HepG2 (cell line): ENCODE measurements around the gene CCDC82. TPM values are rescaled to one million over a fixed set of nuclear protein-coding genes. Genes with fewer than 3 reads are reported as not detected.

Experiments
- ATAC-seq: fragments of 200-7000 bp; cut with Tn5 transposase; 3 replicates; pipeline ENCODE4 v1.9.1; 2020; ENCODE audit warnings: mild to moderate bottlenecking, moderate library complexity
- BruUV-seq: library from RNA; stranded (reverse); fragments of 400-500 nt; replicated peaks from 2 replicates; lab custom pipeline; 2021; lab: Mats Ljungman, UMichigan
- CTCF ChIA-PET: fragments of 300-600 bp; formaldehyde crosslinking; extraction: SDS; loops from one replicate; lab custom pipeline; 2021; ENCODE audit warnings: low total read pairs, inconsistent platforms, low intra/inter-chr PET ratio; lab: Yijun Ruan, JAX
- POLR2A ChIA-PET: fragments of 350-600 bp; sonication (Branson Sonifier 250); formaldehyde crosslinking; loops from one replicate; lab custom pipeline; 2020; ENCODE audit warnings: antibody characterized with exemption, inconsistent platforms; lab: Yijun Ruan, JAX
- DNase-seq: peaks from one replicate; pipeline ENCODE4 v3.0.0-alpha.2; 2015; ENCODE audit warnings: low spot score
- FAIRE-seq: peaks from 3 replicates; lab custom pipeline; 2011; peaks lifted over from hg19 to GRCh38; lab: Jason Lieb, UNC
- H2AFZ ChIP-seq: one replicate; pipeline ENCODE4 v1.6.1; 2011; ENCODE audit warnings: low read length, inconsistent platforms
- H3K27ac ChIP-seq: fragments of 300-600 bp; 3 replicates; pipeline ENCODE4 v1.8.0; 2011; ENCODE audit warnings: mixed run types, mild to moderate bottlenecking, mixed read lengths, low read length, inconsistent platforms; ENCODE audit not compliant: insufficient read depth; ENCODE audit errors: extremely low read length
- H3K27me3 ChIP-seq, 2 experiments: fragments of 200-600 bp in 1 of 2; 2 replicates in 1 of 2; 3 replicates in 1 of 2; pipeline versions ENCODE4 v1.6.0 to v1.8.0; 2011; ENCODE audit warnings: low read length in 2 of 2, mild to moderate bottlenecking in 2 of 2, moderate library complexity in 2 of 2, inconsistent platforms in 1 of 2; ENCODE audit not compliant: insufficient read depth in 2 of 2, control insufficient read depth in 1 of 2
- H3K36me3 ChIP-seq, 2 experiments: fragments of 200-600 bp in 1 of 2; replicated peaks in 1 of 2; 2 replicates in 1 of 2; 3 replicates in 1 of 2; pipeline versions ENCODE4 v1.5.1 to v1.8.0; 2011; ENCODE audit warnings: low read length in 2 of 2, inconsistent platforms in 1 of 2; ENCODE audit not compliant: insufficient read depth in 2 of 2, control insufficient read depth in 1 of 2
- H3K4me1 ChIP-seq: 2 replicates; pipeline ENCODE4 v1.5.1; 2012; ENCODE audit warnings: low read length, inconsistent platforms; ENCODE audit not compliant: insufficient read depth
- H3K4me2 ChIP-seq: 2 replicates; pipeline ENCODE4 v1.6.0; 2011; ENCODE audit warnings: low read depth, low read length, inconsistent platforms
- H3K4me3 ChIP-seq, 3 experiments: fragments of 200-600 bp in 1 of 3; sonication (generic), shearing (Covaris generic) in 1 of 3; replicated peaks in 1 of 3; 2 replicates each; pipeline ENCODE4 v1.5.1; 2011 to 2016; ENCODE audit warnings: low read length in 3 of 3, inconsistent platforms in 2 of 3, low read depth in 2 of 3, mild to moderate bottlenecking in 2 of 3, control low read depth in 1 of 3, mixed read lengths in 1 of 3; ENCODE audit not compliant: insufficient read depth in 1 of 3
- H3K79me2 ChIP-seq: one replicate; pipeline ENCODE4 v1.6.1; 2011; ENCODE audit warnings: low read length, inconsistent platforms; ENCODE audit not compliant: insufficient read depth
- H3K9ac ChIP-seq: 2 replicates; pipeline ENCODE4 v1.6.0; 2011; ENCODE audit warnings: mild to moderate bottlenecking, low read depth, low read length, inconsistent platforms; ENCODE audit not compliant: insufficient read depth
- H3K9me3 ChIP-seq: 2 replicates; pipeline ENCODE4 v1.5.1; 2012; ENCODE audit warnings: mild to moderate bottlenecking, low read length
- H4K20me1 ChIP-seq: 2 replicates; pipeline ENCODE4 v1.6.0; 2011; ENCODE audit warnings: inconsistent platforms, mild to moderate bottlenecking, low read length, moderate library complexity; ENCODE audit not compliant: insufficient read depth
- ADNP ChIP-seq: sonication (generic); formaldehyde crosslinking; IDR thresholded peaks from 2 replicates; pipeline ENCODE4 v1.4.0; 2020; ENCODE audit warnings: missing genetic modification reagents
- ARID2 ChIP-seq: sonication (generic); formaldehyde crosslinking; IDR thresholded peaks from 2 replicates; pipeline ENCODE4 v1.8.1; 2022; ENCODE audit warnings: mild to moderate bottlenecking, missing genetic modification reagents, borderline replicate concordance
- EED ChIP-seq: sonication (generic); formaldehyde crosslinking; IDR thresholded peaks from 2 replicates; pipeline ENCODE4 v1.5.0; 2020; ENCODE audit warnings: mild to moderate bottlenecking, missing genetic modification reagents
- EP300 ChIP-seq, 3 experiments: sonication (generic) in 1 of 3; formaldehyde crosslinking in 1 of 3; IDR thresholded peaks; 2 replicates each; pipeline versions ENCODE4 v1.5.1 to v1.6.1; 2011 to 2020; ENCODE audit warnings: low read depth in 2 of 3, low read length in 2 of 3, borderline replicate concordance in 1 of 3, improper control_type of control experiment in 1 of 3, mild to moderate bottlenecking in 1 of 3, missing genetic modification reagents in 1 of 3, moderate library complexity in 1 of 3
- GABPB1 ChIP-seq: IDR thresholded peaks from 2 replicates; pipeline ENCODE4 v1.6.1; 2016; ENCODE audit warnings: mild to moderate bottlenecking, missing genetic modification reagents, moderate library complexity, missing compliant biosample characterization
- GTF2F1 ChIP-seq: fragments of 150-350 bp; IDR thresholded peaks from 2 replicates; pipeline ENCODE4 v1.6.1; 2014; ENCODE audit warnings: low read length
- HDAC1 ChIP-seq: sonication (generic); formaldehyde crosslinking; IDR thresholded peaks from 2 replicates; pipeline ENCODE4 v1.5.1; 2020; ENCODE audit warnings: mild to moderate bottlenecking, missing genetic modification reagents
- KMT2B ChIP-seq: IDR thresholded peaks from 2 replicates; pipeline ENCODE4 v1.6.1; 2016; ENCODE audit warnings: missing genetic modification reagents, missing compliant biosample characterization
- NCOA2 ChIP-seq: sonication (generic); formaldehyde crosslinking; IDR thresholded peaks from 2 replicates; pipeline ENCODE4 v1.8.0; 2022; ENCODE audit warnings: inconsistent platforms
- NCOR1 ChIP-seq: fragments of 200-600 bp; sonication (generic); IDR thresholded peaks from 2 replicates; pipeline ENCODE4 v1.7.0; 2017; ENCODE audit warnings: antibody characterized with exemption, low read length, borderline replicate concordance
- NFKB2 ChIP-seq: sonication (generic); formaldehyde crosslinking; IDR thresholded peaks from 2 replicates; pipeline ENCODE4 v1.4.0; 2020; ENCODE audit warnings: missing genetic modification reagents, borderline replicate concordance
- RBFOX2 ChIP-seq: fragments of 200-400 bp; formaldehyde crosslinking; IDR thresholded peaks from 2 replicates; pipeline ENCODE4 v1.6.1; 2017; ENCODE audit warnings: low read depth, mild to moderate bottlenecking, low read length
- RELA ChIP-seq: sonication (generic); formaldehyde crosslinking; IDR thresholded peaks from 2 replicates; pipeline ENCODE4 v1.4.0; 2020; ENCODE audit warnings: missing genetic modification reagents
- RNF219 ChIP-seq: sonication (generic); formaldehyde crosslinking; IDR thresholded peaks from 2 replicates; pipeline ENCODE4 v1.5.0; 2020; ENCODE audit warnings: mild to moderate bottlenecking, missing genetic modification reagents
- SIX1 ChIP-seq: sonication (generic); formaldehyde crosslinking; IDR thresholded peaks from 2 replicates; pipeline ENCODE4 v1.4.0; 2020; ENCODE audit warnings: missing genetic modification reagents, borderline replicate concordance
- ZBTB25 ChIP-seq: IDR thresholded peaks from 2 replicates; pipeline ENCODE4 v1.6.1; 2018; ENCODE audit warnings: missing genetic modification reagents
- ZNF749 ChIP-seq: sonication (generic); formaldehyde crosslinking; IDR thresholded peaks from 2 replicates; pipeline ENCODE4 v1.8.0; 2022; ENCODE audit warnings: mild to moderate bottlenecking, missing genetic modification reagents, moderate library complexity, borderline replicate concordance
- ZSCAN25 ChIP-seq: sonication (generic); formaldehyde crosslinking; IDR thresholded peaks from 2 replicates; pipeline ENCODE4 v1.8.0; 2022; ENCODE audit warnings: mild to moderate bottlenecking, missing genetic modification reagents
- WGBS: methylation state at CpG from one replicate; pipeline ENCODE4 v1.1.6; 2017; ENCODE audit warnings: low lambda C conversion rate; 5-methylcytosine and 5-hydroxymethylcytosine counted together
- in situ Hi-C: cut with HindIII; loops from 2 replicates; pipeline ENCODE4 v1.10.0; 2017; ENCODE audit warnings: low pct_unique_long_range_greater_than_20kb; ENCODE audit not compliant: extremely low pct_ligation_motif_present
- intact Hi-C: fragments of 100-400 bp; cut with micrococcal nuclease; formaldehyde crosslinking; loops from one replicate; pipeline ENCODE4 v1.10.0; 2022; ENCODE audit not compliant: unreplicated experiment
- polyA plus RNA-seq, 8 experiments: library from polyadenylated mRNA; depleted of rRNA in 3 of 8; stranded (reverse) in 7 of 8; unstranded in 1 of 8; fragments of >200 nt; fragmentation: Illumina TruSeq in 4 of 8; extraction: Trizol in 4 of 8; gene quantifications; 2 replicates each; pipeline versions ENCODE4 v1.2.1 to v1.2.3, GENCODE V29; 2011 to 2016; ENCODE audit warnings: low read depth in 4 of 8, missing spikeins in 1 of 8, mixed read lengths in 1 of 8; ENCODE audit not compliant: insufficient read depth in 1 of 8
- total RNA-seq, 5 experiments: library from RNA; depleted of rRNA; stranded (reverse); fragments of >200 nt; fragmentation: Illumina TruSeq; extraction: Trizol; gene quantifications; 2 replicates each; pipeline ENCODE4 v1.2.3, GENCODE V29; 2016; ENCODE audit warnings: low read depth in 1 of 5
- TF ChIP-seq, protein P1 (sequence below): IDR thresholded peaks from 2 replicates; pipeline ENCODE4 v1.6.1; 2016; ENCODE audit warnings: low read depth
- TF ChIP-seq, protein P2 (sequence below): IDR thresholded peaks from 2 replicates; pipeline ENCODE4 v1.6.1; 2016; ENCODE audit warnings: missing biosample characterization, missing genetic modification reagents, low read depth

Gene CCDC82
- total and polyA plus RNA-seq, 2 of the 13 experiments (the other 11 are each of a cell fraction or from before 2014, with no cell fraction given), result 19.7 to 25.7 TPM

GRCh38 chr11:96323642-96323985 lies 66.1 kb downstream of the CCDC82 start:
- Histone ChIP-seq H2AFZ (no peak overlapping the region), H3K79me2 (peaks cover 71% of the 10 kb centered on the region), H3K9me3 (no peaks in the 10 kb centered on the region), H3K36me3 (peaks cover 3 to 12% of the 10 kb centered on the region in 2 experiments; a peak in 4 of 5 replicates), H3K9ac (no peak overlapping the region), H3K27ac (no peak overlapping the region), H3K4me2 (no peak overlapping the region), H4K20me1 (peaks cover 20% of the 10 kb centered on the region), H3K27me3 (no peaks in the 10 kb centered on the region), H3K4me1 (peaks cover 18% of the 10 kb centered on the region; the same call in 1 of the 2 replicates), H3K4me3 (no peak overlapping the region)
- POLR2A ChIA-PET, result no interaction called here
- DNase-seq, result no peak
- TF ChIP-seq, protein P1, sequence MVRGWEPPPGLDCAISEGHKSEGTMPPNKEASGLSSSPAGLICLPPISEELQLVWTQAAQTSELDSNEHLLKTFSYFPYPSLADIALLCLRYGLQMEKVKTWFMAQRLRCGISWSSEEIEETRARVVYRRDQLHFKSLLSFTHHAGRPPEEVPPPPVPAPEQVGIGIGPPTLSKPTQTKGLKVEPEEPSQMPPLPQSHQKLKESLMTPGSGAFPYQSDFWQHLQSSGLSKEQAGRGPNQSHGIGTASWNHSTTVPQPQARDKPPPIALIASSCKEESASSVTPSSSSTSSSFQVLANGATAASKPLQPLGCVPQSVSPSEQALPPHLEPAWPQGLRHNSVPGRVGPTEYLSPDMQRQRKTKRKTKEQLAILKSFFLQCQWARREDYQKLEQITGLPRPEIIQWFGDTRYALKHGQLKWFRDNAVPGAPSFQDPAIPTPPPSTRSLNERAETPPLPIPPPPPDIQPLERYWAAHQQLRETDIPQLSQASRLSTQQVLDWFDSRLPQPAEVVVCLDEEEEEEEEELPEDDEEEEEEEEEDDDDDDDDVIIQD (CRISPR knock-in tag), result no peak
- TF ChIP-seq NCOA2 (CRISPR knock-in tag) (no peak), NCOR1 (no peak), HDAC1 (CRISPR knock-in tag) (no peak), EED (CRISPR knock-in tag) (no peak), RELA (CRISPR knock-in tag) (no peak), ZBTB25 (CRISPR knock-in tag) (no peak), ADNP (CRISPR knock-in tag) (no peak), KMT2B (CRISPR knock-in tag) (no peak), GTF2F1 (no peak), ZNF749 (no peak), SIX1 (no peak), GABPB1 (CRISPR knock-in tag) (no peak), RBFOX2 (no peak), ZSCAN25 (CRISPR knock-in tag) (no peak), NFKB2 (no peak), RNF219 (no peak), EP300 (IDR thresholded peaks at IDR 0.05; ENCODE audit: low read depth in 2 of 2, low read length in 2 of 2) (no peak), EP300 (CRISPR knock-in tag; IDR thresholded peaks at IDR 0.05; ENCODE audit: borderline replicate concordance) (no peak), ARID2 (CRISPR knock-in tag) (no peak)
- TF ChIP-seq, protein P2, sequence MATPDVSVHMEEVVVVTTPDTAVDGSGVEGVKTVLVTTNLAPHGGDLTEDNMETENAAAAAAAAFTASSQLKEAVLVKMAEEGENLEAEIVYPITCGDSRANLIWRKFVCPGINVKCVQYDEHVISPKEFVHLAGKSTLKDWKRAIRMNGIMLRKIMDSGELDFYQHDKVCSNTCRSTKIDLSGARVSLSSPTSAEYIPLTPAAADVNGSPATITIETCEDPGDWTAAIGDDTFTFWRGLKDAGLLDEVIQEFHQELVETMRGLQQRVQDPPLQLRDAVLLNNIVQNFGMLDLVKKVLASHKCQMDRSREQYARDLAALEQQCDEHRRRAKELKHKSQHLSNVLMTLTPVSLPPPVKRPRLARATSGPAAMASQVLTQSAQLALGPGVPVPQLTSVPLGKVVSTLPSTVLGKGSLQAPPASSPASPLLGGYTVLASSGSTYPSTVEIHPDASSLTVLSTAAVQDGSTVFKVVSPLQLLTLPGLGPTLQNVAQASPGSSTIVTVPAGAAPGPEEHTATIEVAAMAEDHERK (CRISPR knock-in tag), result no peak
- FAIRE-seq, result no peak
- CTCF ChIA-PET, result no interaction called here
- BruUV-seq, result no TSS peak
- ATAC-seq, result no peak
- intact Hi-C loops, result no loop called here
- in situ Hi-C loops, result no loop called here
- 98% methylated on average over 6 of the region's 6 CpGs for WGBS
